NCI-H2227 treated with DMSO at 0.1 percent for 48 hours (cell line): ENCODE results near the gene NAAA.
"Not testable (repeated sequence)": the region's sequence is repeated elsewhere in the genome, so short reads cannot be mapped to it uniquely, and the experiment has no call there.

Experiments
- DNase-seq: peaks from one replicate; lab custom pipeline; 2025; lab: John Stamatoyannopoulos, UW

The NAAA gene

GRCh38 chr4:75919920-75920319, 20.9 kb downstream of the NAAA start:
- no peak for DNase-seq

- peak; percentile 4 for DNase-seq
Measured at GRCh38 chr4:75916091-75916661, 24.6 kb downstream of the NAAA start.

- no peak for DNase-seq
Measured at GRCh38 chr4:75912968-75913367, 27.8 kb downstream of the NAAA start.

- DNase-seq = not testable (repeated sequence)
Measured at GRCh38 chr4:75910831-75911230, 30.0 kb downstream of the NAAA start.

- DNase-seq = no peak
Measured at GRCh38 chr4:75909405-75909804, 31.4 kb downstream of the NAAA start.

GRCh38 chr4:75908555-75908954, 32.3 kb downstream of the NAAA start:
- no peak for DNase-seq

GRCh38 chr4:75907966-75908365, 32.8 kb downstream of the NAAA start:
- DNase-seq = no peak

- no peak for DNase-seq
Measured at GRCh38 chr4:75904076-75904475, 36.7 kb downstream of the NAAA start.

- no peak for DNase-seq
Measured at GRCh38 chr4:75902352-75902751, 38.5 kb downstream of the NAAA start, which contains the start of gene PPEF2. Gene PPEF2 (minus strand): TSS chr4:75902452. CDS start chr4:75896325, 6,127 bp downstream.

GRCh38 chr4:75898536-75898935, 42.3 kb downstream of the NAAA start:
- DNase-seq = no peak

- DNase-seq = no peak
Measured at GRCh38 chr4:75895744-75896314, 45.0 kb downstream of the NAAA start.

- no peak for DNase-seq
Measured at GRCh38 chr4:75892508-75892907, 48.3 kb downstream of the NAAA start.

GRCh38 chr4:75891611-75892010, 49.2 kb downstream of the NAAA start:
- DNase-seq = no peak

GRCh38 chr4:75889537-75890199, 51.1 kb downstream of the NAAA start:
- DNase-seq = no peak

- no peak for DNase-seq
Measured at GRCh38 chr4:75886104-75886503, 54.7 kb downstream of the NAAA start.

- DNase-seq = no peak
Measured at GRCh38 chr4:75881476-75881875, 59.3 kb downstream of the NAAA start.

- no peak for DNase-seq
Measured at GRCh38 chr4:75880278-75880677, 60.5 kb downstream of the NAAA start.

GRCh38 chr4:75878246-75878756, 62.5 kb downstream of the NAAA start:
- no peak for DNase-seq

- no peak for DNase-seq
Measured at GRCh38 chr4:75876218-75876617, 64.6 kb downstream of the NAAA start.

- DNase-seq = no peak
Measured at GRCh38 chr4:75869100-75869499, 71.7 kb downstream of the NAAA start.

- DNase-seq = no peak
Measured at GRCh38 chr4:75867130-75867529, 73.7 kb downstream of the NAAA start.
